ENCODE results near the gene SDCCAG8.

- TF ChIP-seq CTCF (IDR thresholded peaks at IDR 0.05) = no peak
- TF ChIP-seq POLR2A (IDR thresholded peaks at IDR 0.05) = no peak
These were observed 25.8 kb downstream of the SDCCAG8 start for GRCh38 chr1:243281672-243282071.
